ENCODE results near the gene BCL11A. TPM values are rescaled to one million over a fixed set of nuclear protein-coding genes. Genes with fewer than 3 reads are reported as not detected.

The BCL11A gene
- total RNA-seq, 6 donors from 2014 or later: 2.7 to 12.7 (median 5.4) TPM

DNA sequence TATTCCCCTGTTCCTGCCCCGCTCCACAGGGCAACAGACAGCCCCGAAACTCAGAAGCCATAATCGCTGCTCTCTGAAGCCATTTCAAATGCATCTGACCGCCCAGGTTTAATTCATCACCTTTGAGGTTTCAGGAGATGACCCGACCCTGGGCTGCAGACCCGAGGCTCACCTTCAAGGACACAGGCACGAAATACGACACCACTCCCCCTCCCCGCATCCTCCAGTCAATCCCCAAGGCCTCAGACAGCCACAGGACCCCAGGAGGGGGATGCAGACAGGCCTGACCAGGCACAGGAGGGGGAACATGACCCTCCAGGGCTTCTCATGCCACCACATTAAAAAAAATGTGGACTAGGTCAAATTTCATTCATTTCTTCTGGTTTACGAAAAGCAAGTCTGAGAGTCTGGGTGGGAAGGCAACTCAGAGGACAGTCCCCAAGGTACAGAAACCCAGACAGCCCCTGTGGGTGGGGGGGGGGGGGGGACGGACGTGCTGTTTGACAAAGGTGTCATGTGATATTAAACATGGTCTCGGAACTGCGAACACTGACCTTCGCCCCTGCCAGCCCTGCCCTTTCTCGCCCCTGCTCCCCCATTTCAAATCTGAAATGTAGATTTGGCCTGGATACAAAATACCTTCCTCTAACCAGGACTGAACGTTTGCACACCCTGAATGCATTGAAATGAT is 142.9 kb downstream of the BCL11A start:
- H3K4me3 ChIP-seq: no peak overlapping the region
- no peaks in the 10 kb centered on the region for H3K9me3 ChIP-seq
- TF ChIP-seq, protein P1, sequence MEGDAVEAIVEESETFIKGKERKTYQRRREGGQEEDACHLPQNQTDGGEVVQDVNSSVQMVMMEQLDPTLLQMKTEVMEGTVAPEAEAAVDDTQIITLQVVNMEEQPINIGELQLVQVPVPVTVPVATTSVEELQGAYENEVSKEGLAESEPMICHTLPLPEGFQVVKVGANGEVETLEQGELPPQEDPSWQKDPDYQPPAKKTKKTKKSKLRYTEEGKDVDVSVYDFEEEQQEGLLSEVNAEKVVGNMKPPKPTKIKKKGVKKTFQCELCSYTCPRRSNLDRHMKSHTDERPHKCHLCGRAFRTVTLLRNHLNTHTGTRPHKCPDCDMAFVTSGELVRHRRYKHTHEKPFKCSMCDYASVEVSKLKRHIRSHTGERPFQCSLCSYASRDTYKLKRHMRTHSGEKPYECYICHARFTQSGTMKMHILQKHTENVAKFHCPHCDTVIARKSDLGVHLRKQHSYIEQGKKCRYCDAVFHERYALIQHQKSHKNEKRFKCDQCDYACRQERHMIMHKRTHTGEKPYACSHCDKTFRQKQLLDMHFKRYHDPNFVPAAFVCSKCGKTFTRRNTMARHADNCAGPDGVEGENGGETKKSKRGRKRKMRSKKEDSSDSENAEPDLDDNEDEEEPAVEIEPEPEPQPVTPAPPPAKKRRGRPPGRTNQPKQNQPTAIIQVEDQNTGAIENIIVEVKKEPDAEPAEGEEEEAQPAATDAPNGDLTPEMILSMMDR (IDR thresholded peaks at IDR 0.05): no peak
- no peak for TF ChIP-seq POLR2A (IDR thresholded peaks at IDR 0.05)
- no peak for TF ChIP-seq POLR2AphosphoS5 (IDR thresholded peaks at IDR 0.05)
- TF ChIP-seq EP300 (IDR thresholded peaks at IDR 0.05): no peak
- no peaks in the 10 kb centered on the region for H3K27me3 ChIP-seq
- H3K4me1 ChIP-seq: no peaks in the 10 kb centered on the region
- no peaks in the 10 kb centered on the region for H3K36me3 ChIP-seq
- no peak for ATAC-seq (ENCODE audit: low FRiP score in 2 of 2)
- no peak for DNase-seq
- H3K27ac ChIP-seq: no peak overlapping the region
- WGBS, 2 donors: 63% methylated on average over 17 of the region's 17 CpGs

DNA sequence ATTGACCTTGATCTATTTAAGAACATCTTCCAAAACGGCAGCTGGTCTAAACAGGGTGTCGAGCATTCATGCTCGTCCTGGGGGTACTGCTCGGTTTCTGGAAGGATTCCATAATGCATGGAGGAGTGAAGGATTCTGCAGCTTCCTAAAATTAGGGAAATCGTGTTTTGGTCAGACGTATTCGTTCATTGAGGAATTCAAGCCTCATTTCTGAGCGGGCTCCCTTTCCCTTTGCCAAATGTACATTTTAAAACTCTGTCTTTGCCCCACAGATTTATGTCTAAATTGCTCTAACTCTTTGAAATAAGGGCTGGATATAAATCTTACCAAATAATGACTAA is 144.0 kb downstream of the BCL11A start:
- H3K36me3 ChIP-seq: no peaks in the 10 kb centered on the region
- ATAC-seq (ENCODE audit: low FRiP score in 2 of 2) (no peak), DNase-seq (no peak)
- H3K9me3 ChIP-seq: no peaks in the 10 kb centered on the region
- H3K4me3 ChIP-seq: no peak overlapping the region
- H3K4me1 ChIP-seq: no peaks in the 10 kb centered on the region
- H3K27ac ChIP-seq: no peak overlapping the region
- no peak for TF ChIP-seq POLR2AphosphoS5 (IDR thresholded peaks at IDR 0.05)
- TF ChIP-seq, protein P1 (IDR thresholded peaks at IDR 0.05): no peak
- WGBS, 2 donors: 77 to 79% methylated on average over 8 of the region's 8 CpGs
- H3K27me3 ChIP-seq: no peaks in the 10 kb centered on the region

DNA sequence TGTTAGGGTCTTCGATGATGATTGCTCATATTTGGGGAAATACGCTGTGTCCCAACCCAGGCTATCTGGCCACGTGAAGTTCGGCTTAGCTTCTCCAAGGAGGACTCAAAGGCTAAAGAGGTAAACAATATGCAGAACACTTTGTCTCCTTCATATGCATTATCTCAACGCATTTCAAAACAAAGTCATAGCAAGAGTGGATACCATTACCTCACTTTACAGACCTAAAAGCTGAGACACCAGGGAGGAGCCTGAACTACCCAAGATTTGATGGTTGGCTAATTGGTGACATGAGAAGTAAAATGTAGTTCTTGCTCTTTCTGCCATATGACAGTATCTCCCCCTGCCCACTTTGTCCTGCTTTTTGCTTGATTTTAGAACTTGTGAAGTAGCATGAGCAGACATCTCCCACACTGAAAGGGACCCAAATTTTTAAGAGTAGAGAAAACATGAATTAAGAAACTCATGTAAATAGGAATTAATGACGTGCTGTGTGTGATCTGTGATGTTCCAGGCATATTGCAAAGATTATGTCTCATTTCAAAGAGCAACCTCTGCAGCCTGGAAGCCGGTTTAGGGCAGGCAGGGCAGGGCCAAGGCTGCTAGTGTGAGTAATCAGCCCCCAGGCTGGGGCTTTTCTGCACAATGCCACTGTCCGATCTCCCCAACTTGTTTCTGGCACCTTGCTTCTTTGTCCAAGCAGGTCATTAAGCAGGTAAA is 144.5 kb downstream of the BCL11A start:
- H3K4me3 ChIP-seq: no peak overlapping the region
- H3K27me3 ChIP-seq: no peaks in the 10 kb centered on the region
- WGBS, 2 donors: 81 to 83% methylated on average over 8 of the region's 8 CpGs
- H3K27ac ChIP-seq: no peak overlapping the region
- H3K4me1 ChIP-seq: no peaks in the 10 kb centered on the region
- ATAC-seq (ENCODE audit: low FRiP score in 2 of 2) (no peak), DNase-seq (no peak)
- TF ChIP-seq POLR2A (IDR thresholded peaks at IDR 0.05) (no peak), POLR2AphosphoS5 (IDR thresholded peaks at IDR 0.05) (no peak), EP300 (IDR thresholded peaks at IDR 0.05) (no peak)
- TF ChIP-seq, protein P1 (IDR thresholded peaks at IDR 0.05): no peak
- no peaks in the 10 kb centered on the region for H3K9me3 ChIP-seq
- H3K36me3 ChIP-seq: no peaks in the 10 kb centered on the region

DNA sequence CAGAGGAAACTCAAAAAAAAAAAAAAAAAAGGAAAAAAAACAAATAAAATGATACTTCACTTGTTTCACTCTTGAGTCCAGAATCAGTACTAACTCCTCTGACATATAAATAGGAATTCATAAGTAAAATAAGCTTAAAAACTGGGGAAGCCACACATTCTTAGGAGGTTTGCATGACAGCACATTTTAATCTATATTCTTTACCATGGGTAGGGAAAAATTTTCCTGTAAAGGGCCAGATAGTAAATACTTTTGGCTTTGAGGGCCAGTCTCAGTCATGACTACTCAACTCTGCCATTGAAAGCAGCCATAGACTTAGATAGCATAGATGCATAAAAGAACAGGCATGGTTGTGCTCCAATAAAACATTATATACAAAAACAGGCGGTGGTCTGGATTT is 145.2 kb downstream of the BCL11A start:
- Histone ChIP-seq H3K4me1 (no peaks in the 10 kb centered on the region), H3K27ac (no peak overlapping the region), H3K36me3 (no peaks in the 10 kb centered on the region), H3K4me3 (no peak overlapping the region), H3K27me3 (no peaks in the 10 kb centered on the region), H3K9me3 (no peaks in the 10 kb centered on the region)
- ATAC-seq (ENCODE audit: low FRiP score in 2 of 2): no peak
- 92% methylated on average over 1 of the region's 1 CpG for WGBS, 2 donors
- DNase-seq: no peak
- TF ChIP-seq POLR2AphosphoS5 (IDR thresholded peaks at IDR 0.05) (no peak), POLR2A (IDR thresholded peaks at IDR 0.05) (no peak), EP300 (IDR thresholded peaks at IDR 0.05) (no peak)
- TF ChIP-seq, protein P1 (IDR thresholded peaks at IDR 0.05): no peak

DNA sequence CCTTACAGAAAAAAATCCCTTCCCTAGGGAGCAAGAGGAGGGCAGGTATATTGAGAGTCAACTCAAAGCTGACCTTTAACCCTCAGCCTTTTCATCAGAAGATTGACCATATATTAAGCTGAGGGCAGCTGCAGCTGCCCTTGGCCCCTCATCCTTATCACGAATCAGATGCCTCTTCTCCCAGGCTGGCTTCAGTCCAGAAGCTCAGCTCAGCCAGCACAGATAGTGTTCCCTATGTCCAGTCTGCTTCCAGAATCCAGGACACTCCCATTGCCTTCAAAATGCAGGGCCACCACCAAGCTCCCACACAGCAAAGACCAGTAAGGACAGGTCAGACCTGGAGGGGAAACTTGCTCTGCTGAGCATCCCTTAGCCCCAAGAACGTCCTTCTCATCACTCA is 146.1 kb downstream of the BCL11A start:
- no peak for DNase-seq

More for the DNA sequence above, 146.1 kb downstream of the BCL11A start:
- WGBS, 2 donors: 20 to 55% methylated on average over 1 to 2 of the region's 2 CpGs
- no peak for ATAC-seq (ENCODE audit: low FRiP score in 2 of 2)
- no peaks in the 10 kb centered on the region for H3K9me3 ChIP-seq
- H3K4me3 ChIP-seq: no peak overlapping the region
- H3K4me1 ChIP-seq: no peaks in the 10 kb centered on the region
- no peaks in the 10 kb centered on the region for H3K36me3 ChIP-seq
- no peak for TF ChIP-seq POLR2A (IDR thresholded peaks at IDR 0.05)
- TF ChIP-seq EP300 (IDR thresholded peaks at IDR 0.05): no peak
- TF ChIP-seq POLR2AphosphoS5 (IDR thresholded peaks at IDR 0.05): no peak
- TF ChIP-seq, protein P1 (IDR thresholded peaks at IDR 0.05): no peak
- H3K27me3 ChIP-seq: no peaks in the 10 kb centered on the region
- H3K27ac ChIP-seq: no peak overlapping the region

All from upper lobe of left lung (tissue), 6 donors.